ENCODE data around the gene GRM7.

The GRM7 gene

DNA sequence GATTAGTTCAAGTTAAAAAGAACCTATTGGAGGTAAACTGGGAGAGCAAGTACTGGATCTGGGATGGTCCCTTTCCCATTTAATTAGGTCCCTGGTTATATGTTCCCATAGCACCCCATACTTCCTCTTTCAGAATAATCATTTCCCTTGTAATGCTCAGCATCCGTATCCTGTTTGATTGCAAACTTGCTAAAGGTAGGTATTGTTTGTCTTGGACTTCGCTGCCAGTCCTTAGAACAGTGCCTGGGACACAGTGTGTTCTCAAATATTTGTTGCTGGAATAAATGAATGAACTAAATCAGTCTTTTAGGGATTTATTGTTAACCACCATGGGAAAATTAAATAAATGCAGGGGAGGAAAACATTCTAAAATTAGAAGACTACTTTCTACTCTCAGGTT, 299.8 kb downstream of the GRM7 start:
- DNase-seq = no peak

GRCh38 chr3:7166460-7166859, 305.5 kb downstream of the GRM7 start:
- DNase-seq = peak; percentile 88

- no peak for DNase-seq
These were observed 310.6 kb downstream of the GRM7 start for GRCh38 chr3:7171493-7171892.

DNA sequence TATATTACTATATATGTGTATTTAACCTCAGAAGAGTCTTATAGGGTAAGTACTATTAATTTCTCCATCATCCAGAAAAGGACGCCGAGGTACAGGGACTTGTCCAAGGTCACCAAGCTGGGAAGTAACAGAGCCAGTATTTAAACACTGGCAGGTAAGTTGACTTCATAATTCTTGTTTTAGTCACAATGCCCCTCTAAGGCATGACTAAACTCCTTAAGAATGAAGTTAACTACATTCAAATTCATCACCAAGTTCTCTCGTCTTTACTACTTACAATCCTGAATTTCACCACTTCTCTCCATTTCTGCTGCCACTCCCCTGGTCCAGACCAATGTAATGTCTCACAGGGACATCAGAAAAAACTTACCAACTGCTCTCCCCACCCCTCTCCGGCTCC, 312.1 kb downstream of the GRM7 start:
- no peak for DNase-seq

DNA sequence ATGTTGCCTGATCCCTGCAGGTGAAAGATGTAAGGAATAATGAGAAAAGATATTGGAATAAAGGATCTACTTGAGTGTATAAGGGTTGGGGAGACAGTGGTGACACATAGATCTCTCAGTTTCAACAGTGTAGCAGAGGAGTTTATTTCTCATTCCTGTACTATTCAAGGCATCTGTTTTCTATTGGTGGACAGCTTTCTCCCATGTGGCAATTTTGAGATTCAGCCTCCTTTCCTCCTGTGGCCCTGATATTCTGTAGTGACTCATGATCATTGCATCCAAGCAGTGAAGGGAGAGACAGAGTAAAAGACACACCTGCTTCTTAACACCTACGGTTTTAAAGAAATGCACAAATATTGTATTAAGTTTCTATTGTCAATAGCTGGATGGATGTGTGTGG, 327.6 kb downstream of the GRM7 start:
- DNase-seq = no peak

DNA sequence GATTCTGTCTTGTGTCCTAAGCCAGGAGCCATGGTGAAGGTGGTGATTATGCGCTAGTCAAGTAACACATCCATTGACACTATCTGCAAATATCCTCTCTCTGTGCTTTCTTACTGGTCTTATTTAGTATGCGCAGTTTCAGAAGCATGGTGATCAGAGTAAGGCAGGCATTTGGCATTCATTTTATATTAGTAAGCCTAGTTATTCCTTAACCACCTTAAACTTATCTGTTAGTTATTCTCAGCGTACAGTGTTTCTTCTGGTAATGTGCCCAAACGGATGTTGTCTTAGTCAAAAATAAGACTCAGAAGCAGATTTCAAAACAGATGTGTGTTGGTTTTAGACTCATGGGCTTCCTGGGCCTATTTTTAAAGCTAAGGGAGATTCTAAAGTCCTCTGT, 329.2 kb downstream of the GRM7 start:
- DNase-seq = no peak

- no peak for DNase-seq
These were observed 332.4 kb downstream of the GRM7 start for GRCh38 chr3:7193269-7193668.

- DNase-seq = no peak
These were observed 333.3 kb downstream of the GRM7 start for GRCh38 chr3:7194071-7194835.

DNA sequence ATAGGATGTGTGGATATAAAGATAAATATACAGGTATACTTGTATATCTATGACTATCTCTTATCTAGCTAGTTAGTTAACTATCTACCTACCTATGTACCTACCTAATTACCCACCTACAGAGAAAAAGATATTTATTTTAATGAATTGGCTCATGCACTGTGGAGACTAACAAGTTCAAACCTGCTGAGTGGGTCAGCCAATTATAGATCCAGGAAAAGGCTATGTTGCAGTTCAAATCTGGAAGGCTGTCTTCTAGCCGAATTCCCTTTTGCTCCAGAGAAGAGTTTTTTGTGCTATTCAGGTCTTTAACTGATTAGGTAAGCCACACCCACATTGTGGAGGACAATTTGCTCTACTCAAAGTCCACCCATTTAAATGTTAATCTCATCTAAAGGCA, 335.0 kb downstream of the GRM7 start:
- no peak for DNase-seq

DNA sequence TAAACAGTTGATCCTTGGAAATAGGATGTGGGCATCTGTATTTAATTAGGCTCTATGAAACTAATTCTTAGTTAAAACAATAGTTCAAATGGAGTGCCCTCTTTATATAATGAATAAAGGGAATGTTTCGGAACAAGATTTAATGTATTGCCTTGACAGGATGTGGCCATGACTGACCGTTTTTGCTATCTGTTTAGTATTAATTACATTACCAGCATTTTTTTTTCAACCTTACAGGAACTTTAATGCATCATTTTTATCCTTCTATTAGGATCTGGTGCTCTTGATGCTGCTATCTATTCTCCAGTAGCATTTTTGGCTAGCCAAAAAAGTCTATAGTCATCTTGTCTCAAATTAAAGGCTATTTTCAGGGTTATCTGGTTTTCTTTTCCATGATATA, 340.9 kb downstream of the GRM7 start:
- DNase-seq = no peak

DNA sequence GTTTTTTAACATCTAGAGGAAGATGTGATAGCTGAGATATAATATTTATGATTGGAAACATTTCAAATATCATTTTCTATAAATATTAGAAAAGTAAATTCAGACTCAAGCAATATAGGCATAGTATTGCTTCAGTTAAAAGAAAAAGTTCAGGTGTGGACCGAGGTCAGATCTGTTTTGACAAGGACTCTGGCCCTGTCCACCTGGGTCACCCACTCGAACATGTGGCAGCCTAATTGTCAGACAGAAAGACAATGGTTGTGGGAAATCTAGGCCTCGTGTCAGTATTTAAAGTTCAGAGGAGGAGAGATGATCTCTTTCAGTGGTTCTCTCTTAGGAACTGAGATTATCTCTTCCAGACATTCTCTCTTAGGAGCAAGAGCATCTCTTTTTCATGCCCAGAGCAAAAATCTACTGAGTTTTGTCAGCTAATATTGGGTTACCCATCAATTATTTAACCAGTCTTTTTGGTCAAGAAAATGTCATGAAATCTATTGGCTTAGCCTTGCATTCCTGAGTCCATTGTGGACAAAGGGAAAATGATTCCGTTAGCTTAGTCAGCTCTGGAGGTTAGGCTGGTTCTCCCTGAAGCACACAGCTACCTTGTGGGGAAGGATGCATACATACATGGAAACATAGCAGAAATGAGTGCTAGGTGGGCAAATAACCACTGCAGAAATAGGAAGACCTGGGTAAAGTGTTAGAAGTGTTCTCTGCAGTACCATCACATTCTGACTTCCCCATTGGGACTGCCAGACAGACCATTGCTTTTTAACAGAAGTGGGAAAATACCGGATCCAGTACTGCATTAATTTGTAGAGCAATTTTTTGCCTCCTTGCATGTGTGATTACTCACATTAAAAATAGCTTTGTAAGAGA, 343.3 kb downstream of the GRM7 start:
- DNase-seq = no peak

DNA sequence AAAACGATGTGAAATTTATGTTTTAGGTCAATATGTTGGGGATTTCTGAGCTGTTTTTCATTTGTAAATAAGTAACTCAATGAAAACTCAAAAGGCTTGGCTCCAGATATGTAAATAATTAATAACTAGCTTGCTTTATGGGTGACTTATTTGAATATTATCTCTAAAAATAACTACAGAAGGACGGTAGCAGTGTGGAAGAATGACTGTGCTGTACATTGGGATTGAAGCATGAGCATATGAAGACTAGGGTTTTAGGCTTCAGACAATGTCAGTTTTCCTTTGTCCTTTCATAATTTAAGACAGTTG, 343.9 kb downstream of the GRM7 start:
- DNase-seq = no peak

- DNase-seq = no peak
These were observed 344.6 kb downstream of the GRM7 start for GRCh38 chr3:7205535-7205934.

DNA sequence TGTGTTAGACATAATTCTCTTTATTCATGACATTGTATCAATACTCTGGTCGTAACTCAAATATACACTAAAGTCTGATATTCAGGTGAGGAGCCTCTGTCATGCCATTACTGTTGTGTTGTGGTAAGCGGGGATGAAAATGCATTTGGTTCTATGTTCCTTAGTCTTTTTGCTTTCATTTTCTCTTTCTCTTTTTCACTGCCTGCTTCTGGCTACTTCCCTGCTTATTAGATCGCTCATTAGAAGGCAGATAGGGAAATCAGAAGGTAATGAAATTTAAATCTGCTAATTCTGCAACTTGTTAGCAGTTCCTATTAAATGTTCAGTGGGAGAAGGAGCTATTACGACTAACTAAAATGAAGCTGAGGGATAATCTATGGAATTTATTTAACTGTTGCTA, 345.0 kb downstream of the GRM7 start:
- no peak for DNase-seq

DNA sequence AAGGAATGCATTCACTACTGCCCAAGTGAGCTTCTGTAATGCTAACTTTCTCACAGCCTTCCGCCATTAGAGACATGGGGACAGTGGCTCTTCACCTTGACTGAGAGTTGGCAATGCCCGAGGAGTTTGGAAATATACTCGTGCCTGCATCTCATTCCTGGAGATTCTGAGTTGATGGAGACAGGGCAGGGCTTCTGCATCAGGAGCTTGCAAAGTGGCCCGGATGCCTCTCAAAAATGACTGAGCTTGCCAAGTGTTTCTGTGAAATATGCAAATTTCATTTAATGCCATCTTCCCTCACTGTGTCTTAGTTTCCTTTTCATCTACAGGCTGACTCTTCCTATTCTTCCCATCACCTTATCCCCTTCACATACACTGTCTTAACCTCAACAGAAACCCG, 346.2 kb downstream of the GRM7 start:
- DNase-seq = no peak

GRCh38 chr3:7207928-7208327, 347.0 kb downstream of the GRM7 start:
- DNase-seq = no peak

DNA sequence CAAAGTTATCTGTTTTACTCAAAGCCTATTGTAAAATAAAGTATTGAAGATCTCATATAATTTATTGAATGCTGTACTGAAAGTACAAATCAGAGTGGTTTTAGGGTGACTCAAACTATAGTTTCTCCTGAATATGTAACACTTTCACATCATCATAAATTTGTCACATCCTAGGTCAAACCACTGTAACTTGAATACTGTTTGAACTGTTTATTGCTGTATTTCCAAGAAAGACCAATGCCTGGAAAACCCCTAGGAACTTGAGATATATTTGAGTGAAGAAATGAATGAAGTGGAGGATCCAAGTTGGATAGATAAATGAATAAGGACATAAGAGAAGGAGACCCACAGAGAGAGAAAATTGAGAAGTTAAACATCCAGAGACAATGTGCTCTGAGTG, 348.2 kb downstream of the GRM7 start:
- DNase-seq = no peak

DNA sequence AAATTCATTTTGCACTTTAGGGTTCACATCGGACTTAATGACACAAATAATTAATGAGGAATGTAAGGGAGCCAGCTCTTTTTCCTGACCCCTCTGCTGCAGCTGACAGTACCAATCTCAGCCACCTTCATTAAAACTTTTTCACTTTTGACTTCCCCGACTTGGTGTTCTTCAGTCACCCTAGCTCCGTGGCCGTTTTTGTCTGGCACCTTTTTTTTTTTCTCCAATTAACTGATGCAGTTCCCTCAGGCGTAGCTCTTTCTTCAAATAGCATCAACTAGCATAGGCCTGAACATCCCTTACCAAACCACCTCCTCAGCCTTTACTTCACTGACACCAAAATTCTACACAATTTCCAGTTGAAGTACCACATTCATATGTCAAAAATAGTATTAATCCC, 350.8 kb downstream of the GRM7 start:
- no peak for DNase-seq

- no peak for DNase-seq
These were observed 354.8 kb downstream of the GRM7 start for GRCh38 chr3:7215706-7216105.

DNA sequence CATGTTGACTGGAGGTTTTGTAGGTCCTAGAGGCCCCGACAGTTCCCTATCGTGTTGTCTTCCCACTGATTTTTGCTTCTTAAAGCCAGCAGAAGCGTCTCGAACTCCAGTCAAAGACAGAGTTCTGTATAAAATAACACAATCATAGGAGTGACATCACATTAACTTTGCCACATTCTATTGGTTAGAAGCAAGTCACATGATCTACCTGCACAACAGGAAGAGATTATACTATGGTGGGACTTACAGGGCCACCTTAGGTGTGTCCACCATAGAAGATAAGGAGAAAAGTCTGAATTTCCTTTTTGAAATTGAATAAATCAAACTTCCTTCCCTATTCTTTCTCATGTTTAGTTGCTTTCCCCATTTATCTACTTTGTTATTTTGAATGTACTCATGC, 365.5 kb downstream of the GRM7 start:
- DNase-seq = no peak

DNA sequence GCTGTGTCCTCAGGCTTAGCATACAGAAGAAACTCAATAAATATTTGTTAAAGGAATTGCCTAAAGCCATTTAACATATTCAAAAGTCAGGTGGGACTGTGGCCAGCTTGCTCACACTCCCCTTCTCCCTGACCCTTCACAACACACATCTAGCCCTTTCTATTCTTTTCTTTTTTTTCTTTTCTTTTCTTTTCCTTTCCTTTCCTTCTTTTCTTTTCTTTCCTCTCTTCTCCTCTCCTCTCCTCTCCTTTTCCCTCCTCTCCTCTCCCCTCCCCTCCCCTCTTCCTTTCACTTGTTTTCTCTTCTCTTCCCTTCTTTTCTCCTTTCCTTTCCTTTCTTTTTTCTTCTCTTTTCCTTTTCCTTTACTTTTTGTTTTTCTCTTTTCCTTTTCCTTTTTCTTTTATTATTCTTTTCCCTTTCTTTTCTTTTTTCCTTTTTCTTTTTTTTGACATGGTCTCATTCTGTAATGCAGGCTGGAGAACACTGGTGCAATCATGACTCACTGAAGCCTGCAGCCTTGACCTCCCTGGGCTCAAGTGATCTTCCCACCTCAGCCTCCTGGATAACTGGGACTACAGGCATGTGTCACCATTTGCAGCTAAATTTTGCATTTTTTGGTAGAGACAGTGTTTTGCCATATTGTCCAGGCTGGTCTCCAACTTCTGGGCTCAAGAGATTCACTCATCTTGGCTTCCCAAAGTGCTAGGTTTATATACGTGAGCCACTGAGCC, 377.8 kb downstream of the GRM7 start:
- no peak for DNase-seq

- no peak for DNase-seq
These were observed 380.8 kb downstream of the GRM7 start for GRCh38 chr3:7241584-7242302.

DNA sequence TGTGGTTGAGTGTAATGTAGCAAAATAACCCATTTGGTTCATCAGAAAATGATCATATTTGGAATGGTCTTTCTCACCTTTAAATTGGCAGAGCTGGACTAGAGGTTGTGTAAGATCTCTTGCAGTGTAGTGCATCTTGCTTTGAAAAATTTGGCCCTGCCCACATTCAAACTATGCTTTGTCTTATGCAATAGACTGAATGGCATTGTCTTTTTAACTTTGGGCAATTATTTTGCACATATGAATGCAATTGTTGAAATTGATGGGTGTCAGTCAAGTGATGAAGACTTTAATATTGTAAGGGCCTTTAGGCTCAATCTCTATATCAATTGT, 381.4 kb downstream of the GRM7 start:
- DNase-seq = no peak
